Measurements from ENCODE around the gene PREP.

PREP gene

GRCh38 chr6:105373481-105373880, 29.4 kb downstream of the PREP start:
- Histone ChIP-seq H3K4me3 (ENCODE audit: insufficient read depth, low read length, poor library complexity, severe bottlenecking) (no peak overlapping the region), H3K9me2 (replicated peaks; ENCODE audit: insufficient read depth, low read length) (no peaks in the 10 kb centered on the region), H3K9ac (ENCODE audit: low read length) (no peak overlapping the region), H3K4me2 (ENCODE audit: low read depth, low read length, poor library complexity, severe bottlenecking) (no peak overlapping the region), H3K27me3 (ENCODE audit: low read length) (no peaks in the 10 kb centered on the region), H3K27ac (ENCODE audit: low read depth, low read length) (no peak overlapping the region), H3K9me3 (ENCODE audit: insufficient read depth, low read length) (no peaks in the 10 kb centered on the region), H3K36me3 (ENCODE audit: low read length) (peaks cover 3% of the 10 kb centered on the region; the same call in 1 of the 2 replicates), H3K79me2 (ENCODE audit: insufficient read depth, low read length) (no peaks in the 10 kb centered on the region; the same call in 1 of the 2 replicates), H3F3A (ENCODE audit: insufficient read depth) (no peaks in the 10 kb centered on the region), H2AFZ (ENCODE audit: low read depth, low read length, severe bottlenecking) (no peak overlapping the region), H4K20me1 (ENCODE audit: low read depth, low read length) (no peaks in the 10 kb centered on the region)
- no peak for TF ChIP-seq EZH2phosphoT487 (conservative IDR thresholded peaks at IDR 0.05; ENCODE audit: low read length)
- no peak for TF ChIP-seq CTCF (IDR thresholded peaks at IDR 0.05; ENCODE audit: insufficient read depth, low read length, poor library complexity, severe bottlenecking)

- Histone ChIP-seq H3K4me3 (ENCODE audit: insufficient read depth, low read length, poor library complexity, severe bottlenecking) (no peak overlapping the region), H3K27me3 (ENCODE audit: low read length) (no peaks in the 10 kb centered on the region), H3K36me3 (ENCODE audit: low read length) (peaks cover 3% of the 10 kb centered on the region; the same call in 1 of the 2 replicates), H3K79me2 (ENCODE audit: insufficient read depth, low read length) (no peaks in the 10 kb centered on the region; the same call in 1 of the 2 replicates), H4K20me1 (ENCODE audit: low read depth, low read length) (no peaks in the 10 kb centered on the region), H3K9me2 (replicated peaks; ENCODE audit: insufficient read depth, low read length) (no peaks in the 10 kb centered on the region), H3K9ac (ENCODE audit: low read length) (no peak overlapping the region), H3K4me2 (ENCODE audit: low read depth, low read length, poor library complexity, severe bottlenecking) (no peak overlapping the region), H3F3A (ENCODE audit: insufficient read depth) (no peaks in the 10 kb centered on the region), H3K27ac (ENCODE audit: low read depth, low read length) (no peak overlapping the region), H2AFZ (ENCODE audit: low read depth, low read length, severe bottlenecking) (no peak overlapping the region), H3K9me3 (ENCODE audit: insufficient read depth, low read length) (no peaks in the 10 kb centered on the region)
- no peak for TF ChIP-seq EZH2phosphoT487 (conservative IDR thresholded peaks at IDR 0.05; ENCODE audit: low read length)
- no peak for TF ChIP-seq CTCF (IDR thresholded peaks at IDR 0.05; ENCODE audit: insufficient read depth, low read length, poor library complexity, severe bottlenecking)
Observed at GRCh38 chr6:105372849-105373182, 30.1 kb downstream of the PREP start.

GRCh38 chr6:105372142-105372848, 30.6 kb downstream of the PREP start:
- no peak for TF ChIP-seq EZH2phosphoT487 (conservative IDR thresholded peaks at IDR 0.05; ENCODE audit: low read length)
- no peak for TF ChIP-seq CTCF (IDR thresholded peaks at IDR 0.05; ENCODE audit: insufficient read depth, low read length, poor library complexity, severe bottlenecking)
- H3K9me2 ChIP-seq (replicated peaks; ENCODE audit: insufficient read depth, low read length) = no peaks in the 10 kb centered on the region
- H3K27ac ChIP-seq (ENCODE audit: low read depth, low read length) = no peak overlapping the region
- H3K36me3 ChIP-seq (ENCODE audit: low read length) = peaks cover 3% of the 10 kb centered on the region; the same call in 1 of the 2 replicates
- H4K20me1 ChIP-seq (ENCODE audit: low read depth, low read length) = no peaks in the 10 kb centered on the region
- no peak overlapping the region for H3K4me2 ChIP-seq (ENCODE audit: low read depth, low read length, poor library complexity, severe bottlenecking)
- H3K27me3 ChIP-seq (ENCODE audit: low read length) = no peaks in the 10 kb centered on the region
- no peaks in the 10 kb centered on the region for H3F3A ChIP-seq (ENCODE audit: insufficient read depth)
- H3K4me3 ChIP-seq (ENCODE audit: insufficient read depth, low read length, poor library complexity, severe bottlenecking) = no peak overlapping the region
- no peaks in the 10 kb centered on the region for H3K9me3 ChIP-seq (ENCODE audit: insufficient read depth, low read length)
- H3K79me2 ChIP-seq (ENCODE audit: insufficient read depth, low read length) = no peaks in the 10 kb centered on the region
- no peak overlapping the region for H3K9ac ChIP-seq (ENCODE audit: low read length)
- H2AFZ ChIP-seq (ENCODE audit: low read depth, low read length, severe bottlenecking) = no peak overlapping the region
